Hepatocyte (in vitro differentiated cells): Measurements from ENCODE around the gene SETBP1.

Experiments
- EZH2 ChIP-seq: fragments of 200-600 bp; sonication (generic); IDR thresholded peaks from 2 replicates; pipeline ENCODE4 v1.6.1; 2016; ENCODE audit warnings: antibody characterized with exemption, mild to moderate bottlenecking, borderline replicate concordance
- EZH2phosphoT487 ChIP-seq: fragments of 200-600 bp; sonication (generic); IDR thresholded peaks from one replicate; pipeline ENCODE4 v1.6.1; 2018; ENCODE audit warnings: antibody characterized with exemption, mild to moderate bottlenecking, low read depth, moderate library complexity; ENCODE audit not compliant: unreplicated experiment, severe bottlenecking
- TF ChIP-seq, protein P1 (sequence below): fragments of 200-600 bp; sonication (generic); IDR thresholded peaks from 2 replicates; pipeline ENCODE4 v1.5.1; 2016; ENCODE audit warnings: antibody characterized with exemption, mild to moderate bottlenecking; ENCODE audit not compliant: poor library complexity

DNA sequence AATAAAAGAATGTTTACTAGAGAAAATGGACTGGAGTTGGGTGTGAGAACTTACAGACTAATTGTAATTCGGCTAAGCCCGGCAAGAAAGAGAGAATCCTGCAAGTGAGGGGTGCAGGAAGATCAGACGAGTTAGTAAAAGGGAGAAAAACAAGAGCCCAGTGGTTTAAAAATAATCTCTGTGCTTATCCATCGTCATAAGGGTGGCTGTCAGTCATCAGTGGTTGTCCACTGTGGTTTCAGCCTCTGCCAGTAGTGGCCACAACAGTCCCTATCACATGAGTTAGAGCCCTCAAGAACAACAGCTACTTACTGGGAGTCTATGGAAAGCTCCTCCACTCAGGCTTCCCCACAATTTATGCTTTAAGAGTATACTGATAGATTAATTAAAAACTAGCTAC is 239.8 kb downstream of the SETBP1 start:
- TF ChIP-seq, protein P1, sequence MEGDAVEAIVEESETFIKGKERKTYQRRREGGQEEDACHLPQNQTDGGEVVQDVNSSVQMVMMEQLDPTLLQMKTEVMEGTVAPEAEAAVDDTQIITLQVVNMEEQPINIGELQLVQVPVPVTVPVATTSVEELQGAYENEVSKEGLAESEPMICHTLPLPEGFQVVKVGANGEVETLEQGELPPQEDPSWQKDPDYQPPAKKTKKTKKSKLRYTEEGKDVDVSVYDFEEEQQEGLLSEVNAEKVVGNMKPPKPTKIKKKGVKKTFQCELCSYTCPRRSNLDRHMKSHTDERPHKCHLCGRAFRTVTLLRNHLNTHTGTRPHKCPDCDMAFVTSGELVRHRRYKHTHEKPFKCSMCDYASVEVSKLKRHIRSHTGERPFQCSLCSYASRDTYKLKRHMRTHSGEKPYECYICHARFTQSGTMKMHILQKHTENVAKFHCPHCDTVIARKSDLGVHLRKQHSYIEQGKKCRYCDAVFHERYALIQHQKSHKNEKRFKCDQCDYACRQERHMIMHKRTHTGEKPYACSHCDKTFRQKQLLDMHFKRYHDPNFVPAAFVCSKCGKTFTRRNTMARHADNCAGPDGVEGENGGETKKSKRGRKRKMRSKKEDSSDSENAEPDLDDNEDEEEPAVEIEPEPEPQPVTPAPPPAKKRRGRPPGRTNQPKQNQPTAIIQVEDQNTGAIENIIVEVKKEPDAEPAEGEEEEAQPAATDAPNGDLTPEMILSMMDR: no peak
- TF ChIP-seq EZH2 (no peak), EZH2phosphoT487 (no peak)
